22Rv1 (cell line): Measurements from ENCODE around the gene CMTM7.

Experiments
- ZFX ChIP-seq: fragments of 450-650 bp; IDR thresholded peaks from 2 replicates; pipeline ENCODE4 v1.6.1; 2017; ENCODE audit warnings: antibody characterized with exemption, borderline replicate concordance
- TF ChIP-seq, protein P1 (sequence below): fragments of 450-650 bp; IDR thresholded peaks from 2 replicates; pipeline ENCODE4 v1.5.1; 2017; ENCODE audit warnings: mild to moderate bottlenecking

GRCh38 chr3:32454111-32454510, 62.5 kb downstream of the CMTM7 start:
- TF ChIP-seq, protein P1, sequence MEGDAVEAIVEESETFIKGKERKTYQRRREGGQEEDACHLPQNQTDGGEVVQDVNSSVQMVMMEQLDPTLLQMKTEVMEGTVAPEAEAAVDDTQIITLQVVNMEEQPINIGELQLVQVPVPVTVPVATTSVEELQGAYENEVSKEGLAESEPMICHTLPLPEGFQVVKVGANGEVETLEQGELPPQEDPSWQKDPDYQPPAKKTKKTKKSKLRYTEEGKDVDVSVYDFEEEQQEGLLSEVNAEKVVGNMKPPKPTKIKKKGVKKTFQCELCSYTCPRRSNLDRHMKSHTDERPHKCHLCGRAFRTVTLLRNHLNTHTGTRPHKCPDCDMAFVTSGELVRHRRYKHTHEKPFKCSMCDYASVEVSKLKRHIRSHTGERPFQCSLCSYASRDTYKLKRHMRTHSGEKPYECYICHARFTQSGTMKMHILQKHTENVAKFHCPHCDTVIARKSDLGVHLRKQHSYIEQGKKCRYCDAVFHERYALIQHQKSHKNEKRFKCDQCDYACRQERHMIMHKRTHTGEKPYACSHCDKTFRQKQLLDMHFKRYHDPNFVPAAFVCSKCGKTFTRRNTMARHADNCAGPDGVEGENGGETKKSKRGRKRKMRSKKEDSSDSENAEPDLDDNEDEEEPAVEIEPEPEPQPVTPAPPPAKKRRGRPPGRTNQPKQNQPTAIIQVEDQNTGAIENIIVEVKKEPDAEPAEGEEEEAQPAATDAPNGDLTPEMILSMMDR, result no peak
- TF ChIP-seq ZFX, result no peak
